Body of pancreas (tissue), 4 donors: ENCODE measurements around the gene CYP26C1. TPM values are rescaled to one million over a fixed set of nuclear protein-coding genes. Genes with fewer than 3 reads are reported as not detected.

Experiments used
- ATAC-seq: fragments of 150-250 bp; one replicate; pipeline ENCODE4 v1.9.1; 2016
- DNase-seq, 4 donors: peaks; one replicate each; pipeline ENCODE4 v3.0.0-alpha.2; 2019
- H3K27ac ChIP-seq, 4 donors: fragments of 200-600 bp; sonication (generic); 1 replicate in 3 of 4; 2 replicates in 1 of 4; pipeline versions ENCODE4 v1.5.1 to v1.6.1; 2016 to 2019; ENCODE audit warnings: mild to moderate bottlenecking in 1 of 4, mixed read lengths in 1 of 4, moderate library complexity in 1 of 4
- H3K27me3 ChIP-seq, 2 donors: fragments of 200-600 bp; sonication (generic); one replicate each; pipeline ENCODE4 v1.6.0; 2016; ENCODE audit warnings: mild to moderate bottlenecking in 1 of 2
- H3K36me3 ChIP-seq, 2 donors: fragments of 200-600 bp; sonication (generic); replicated peaks in 1 of 2; 2 replicates each; pipeline ENCODE4 v1.5.1; 2016; ENCODE audit warnings: low read depth in 2 of 2; ENCODE audit not compliant: insufficient read depth in 1 of 2
- H3K4me1 ChIP-seq: fragments of 200-600 bp; sonication (generic); one replicate; pipeline ENCODE4 v1.6.0; 2016
- H3K4me3 ChIP-seq, 2 donors: fragments of 200-600 bp; sonication (generic); 1 replicate in 1 of 2; 2 replicates in 1 of 2; pipeline ENCODE4 v1.5.1; 2016 to 2019
- H3K9me3 ChIP-seq, 3 donors: fragments of 200-600 bp; sonication (generic); 1 replicate in 2 of 3; 2 replicates in 1 of 3; pipeline ENCODE4 v1.5.1; 2016
- POLR2A ChIP-seq, 3 donors: fragments of 450-650 bp; IDR thresholded peaks; one replicate each; pipeline ENCODE4 v1.6.1; 2016; ENCODE audit warnings: antibody characterized with exemption in 3 of 3, mild to moderate bottlenecking in 2 of 3
- WGBS, 2 donors: methylation state at CpG; one replicate each; pipeline ENCODE4 v1.1.5; 2017; 5-methylcytosine and 5-hydroxymethylcytosine counted together
- intact Hi-C: fragments of 100-400 bp; cut with DNase I; formaldehyde crosslinking; loops from one replicate; pipeline ENCODE4 v1.15.1; 2023
- total RNA-seq, 2 donors: library from RNA; depleted of rRNA; stranded (reverse); fragments of >200 nt; gene quantifications; one replicate each; pipeline ENCODE4 v1.1.0, GENCODE V29; 2016
- TF ChIP-seq, protein P1 (sequence below), 7 experiments: fragments of 450-650 bp in 4 of 7; fragments of 200-600 bp in 3 of 7; sonication (generic) in 3 of 7; IDR thresholded peaks; one replicate each; pipeline ENCODE4 v1.5.1; 2016 to 2019; ENCODE audit warnings: antibody characterized with exemption in 7 of 7

The CYP26C1 gene
- total RNA-seq, 2 donors from 2014 or later: 0.33 to 0.52 TPM

DNA sequence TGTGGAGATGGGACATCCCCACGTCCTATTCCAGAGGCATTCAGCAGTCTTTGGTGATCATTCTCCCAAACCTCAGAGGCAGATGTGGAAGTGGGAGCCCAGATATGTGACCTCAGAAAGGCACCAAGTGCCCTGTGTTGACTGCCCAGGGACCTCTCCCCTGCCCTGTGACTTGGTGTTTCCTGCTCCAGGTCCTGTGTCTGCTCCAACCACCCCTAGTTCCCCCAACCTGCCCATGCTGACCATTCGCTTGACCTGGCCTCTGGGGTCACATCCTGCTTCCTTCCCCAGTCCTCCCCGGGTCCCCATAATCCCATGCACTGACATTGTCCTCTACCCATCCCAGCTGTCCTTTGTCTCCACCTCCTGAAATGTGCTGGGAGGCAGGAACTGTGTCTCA lies 20.7 kb downstream of the CYP26C1 start:
- no peaks in the 10 kb centered on the region for H3K27me3 ChIP-seq
- H3K9me3 ChIP-seq: no peaks in the 10 kb centered on the region
- no peak overlapping the region for H3K4me3 ChIP-seq
- H3K4me1 ChIP-seq: no peaks in the 10 kb centered on the region
- ATAC-seq (no peak), DNase-seq (no peak)
- TF ChIP-seq, protein P1, sequence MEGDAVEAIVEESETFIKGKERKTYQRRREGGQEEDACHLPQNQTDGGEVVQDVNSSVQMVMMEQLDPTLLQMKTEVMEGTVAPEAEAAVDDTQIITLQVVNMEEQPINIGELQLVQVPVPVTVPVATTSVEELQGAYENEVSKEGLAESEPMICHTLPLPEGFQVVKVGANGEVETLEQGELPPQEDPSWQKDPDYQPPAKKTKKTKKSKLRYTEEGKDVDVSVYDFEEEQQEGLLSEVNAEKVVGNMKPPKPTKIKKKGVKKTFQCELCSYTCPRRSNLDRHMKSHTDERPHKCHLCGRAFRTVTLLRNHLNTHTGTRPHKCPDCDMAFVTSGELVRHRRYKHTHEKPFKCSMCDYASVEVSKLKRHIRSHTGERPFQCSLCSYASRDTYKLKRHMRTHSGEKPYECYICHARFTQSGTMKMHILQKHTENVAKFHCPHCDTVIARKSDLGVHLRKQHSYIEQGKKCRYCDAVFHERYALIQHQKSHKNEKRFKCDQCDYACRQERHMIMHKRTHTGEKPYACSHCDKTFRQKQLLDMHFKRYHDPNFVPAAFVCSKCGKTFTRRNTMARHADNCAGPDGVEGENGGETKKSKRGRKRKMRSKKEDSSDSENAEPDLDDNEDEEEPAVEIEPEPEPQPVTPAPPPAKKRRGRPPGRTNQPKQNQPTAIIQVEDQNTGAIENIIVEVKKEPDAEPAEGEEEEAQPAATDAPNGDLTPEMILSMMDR (IDR thresholded peaks at IDR 0.05): no peak
- WGBS, 2 donors: 45 to 52% methylated on average over 3 of the region's 3 CpGs
- intact Hi-C loops: loop anchor here (10.0 kb wide), 1 partner anchor 203 kb away; no protein-coding TSS in a partner anchor
- no peaks in the 10 kb centered on the region for H3K36me3 ChIP-seq
- no peak overlapping the region for H3K27ac ChIP-seq

DNA sequence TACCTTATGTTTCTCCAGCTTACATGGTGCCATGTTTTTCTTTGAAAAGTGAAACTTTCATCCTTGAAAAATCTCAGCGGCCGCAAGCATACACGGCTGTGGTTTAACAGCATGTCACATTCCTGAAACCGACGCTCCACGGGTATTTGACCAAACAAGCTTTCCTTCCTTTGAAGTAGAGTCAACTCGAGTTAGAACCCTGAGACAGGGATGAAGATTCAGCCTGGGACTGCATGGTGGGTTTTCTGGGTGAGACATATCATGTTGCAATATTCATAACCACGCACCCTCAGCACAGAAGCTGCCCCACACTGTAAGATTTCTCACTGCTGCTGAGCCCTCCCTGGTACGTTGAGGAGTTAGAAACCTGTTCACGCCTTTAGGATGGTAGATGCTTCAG lies 21.2 kb downstream of the CYP26C1 start:
- Histone ChIP-seq H3K27me3 (no peaks in the 10 kb centered on the region), H3K27ac (no peak overlapping the region), H3K36me3 (no peaks in the 10 kb centered on the region), H3K9me3 (no peaks in the 10 kb centered on the region), H3K4me1 (no peaks in the 10 kb centered on the region), H3K4me3 (no peak overlapping the region)
- ATAC-seq: no peak
- no peak for DNase-seq
- intact Hi-C loops: loop anchor here (10.0 kb wide), 1 partner anchor 203 kb away; no protein-coding TSS in a partner anchor
- 46 to 47% methylated on average over 10 of the region's 10 CpGs for WGBS, 2 donors
- no peak for TF ChIP-seq POLR2A (IDR thresholded peaks at IDR 0.05)
- TF ChIP-seq, protein P1 (IDR thresholded peaks at IDR 0.05): no peak

DNA sequence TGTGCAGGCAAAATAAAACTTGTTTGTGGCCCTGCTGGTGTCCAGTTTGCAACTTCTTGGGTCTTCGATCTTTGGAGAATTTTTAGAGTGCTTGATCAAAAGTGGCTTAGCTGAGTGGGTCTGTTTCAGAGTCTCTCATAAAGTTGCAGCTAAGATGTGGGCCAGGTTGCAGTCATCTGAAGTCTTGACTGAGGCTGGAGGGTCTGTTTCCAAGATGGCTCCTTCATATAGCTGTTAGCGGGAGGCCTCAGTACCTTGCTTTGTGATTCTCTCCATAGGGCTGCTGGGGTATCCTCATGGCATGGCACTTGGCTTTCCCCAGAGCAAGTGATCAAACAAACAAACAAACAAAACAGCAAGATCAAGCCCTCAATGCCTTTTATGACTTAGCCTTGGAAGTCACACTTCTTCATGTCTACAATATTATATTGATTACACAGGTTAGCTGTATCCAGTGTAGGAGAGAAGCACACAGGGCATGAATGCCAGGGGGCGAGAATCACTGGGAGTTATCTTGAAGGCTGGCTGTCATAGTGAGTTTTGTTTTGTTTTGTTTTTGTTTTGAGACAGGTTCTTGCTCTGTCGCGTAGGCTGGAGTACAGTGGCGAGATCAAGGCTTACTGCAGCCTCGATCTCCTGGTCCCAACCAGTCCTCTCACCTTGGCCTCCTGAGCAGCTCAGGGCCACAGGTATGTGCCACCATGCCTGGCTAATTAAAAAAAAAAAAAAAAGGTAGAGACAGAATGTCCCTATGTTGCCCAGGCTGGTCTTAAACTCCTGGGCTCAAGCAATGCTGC lies 23.3 kb downstream of the CYP26C1 start:
- H3K4me1 ChIP-seq: no peaks in the 10 kb centered on the region
- no peak for ATAC-seq

DNA sequence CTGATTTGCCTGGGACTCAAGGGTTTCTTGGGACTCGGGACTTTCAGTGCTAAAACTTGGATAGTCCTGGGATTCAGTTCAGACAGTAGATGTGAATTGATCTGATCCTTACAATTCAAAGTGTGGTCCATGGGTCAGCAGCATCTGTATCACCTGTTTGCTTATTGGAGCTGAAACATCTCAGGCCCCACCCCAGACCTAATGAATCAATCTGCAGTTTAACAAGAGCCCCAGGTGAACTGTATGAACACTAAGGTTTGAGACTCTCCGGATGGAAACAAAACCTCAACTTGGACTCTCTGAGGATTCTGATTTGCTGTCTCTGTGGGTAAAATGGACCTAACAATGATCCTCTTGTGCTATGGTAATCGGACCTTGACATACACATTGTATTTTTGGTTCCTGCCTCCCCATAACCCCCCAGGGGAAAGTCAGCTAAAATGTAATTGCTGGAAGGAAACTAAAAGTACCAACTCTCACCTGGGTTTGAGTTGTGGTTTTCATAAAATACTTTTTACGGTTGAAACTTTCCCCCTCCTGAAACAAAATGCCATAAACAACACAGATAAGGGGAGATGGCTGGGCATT lies 24.8 kb downstream of the CYP26C1 start:
- no peaks in the 10 kb centered on the region for H3K36me3 ChIP-seq
- no peak overlapping the region for H3K27ac ChIP-seq
- TF ChIP-seq, protein P1 (IDR thresholded peaks at IDR 0.05): no peak
- no peak for TF ChIP-seq POLR2A (IDR thresholded peaks at IDR 0.05)
- no peak for ATAC-seq
- no peaks in the 10 kb centered on the region for H3K27me3 ChIP-seq
- no peak overlapping the region for H3K4me3 ChIP-seq
- H3K4me1 ChIP-seq: no peaks in the 10 kb centered on the region
- no peak for DNase-seq
- H3K9me3 ChIP-seq: no peaks in the 10 kb centered on the region
- WGBS, 2 donors: 50 to 55% methylated on average over 4 of the region's 4 CpGs
- intact Hi-C loops: loop anchor here (10.0 kb wide), 1 partner anchor 199 kb away; no protein-coding TSS in a partner anchor

More for the DNA sequence above, 23.3 kb downstream of the CYP26C1 start:
- TF ChIP-seq, protein P1 (IDR thresholded peaks at IDR 0.05): no peak
- TF ChIP-seq POLR2A (IDR thresholded peaks at IDR 0.05): no peak
- DNase-seq: no peak
- Histone ChIP-seq H3K9me3 (no peaks in the 10 kb centered on the region), H3K27me3 (no peaks in the 10 kb centered on the region), H3K36me3 (no peaks in the 10 kb centered on the region), H3K4me3 (no peak overlapping the region), H3K27ac (no peak overlapping the region)
- intact Hi-C loops: loop anchor here (10.0 kb wide), 1 partner anchor 201 kb away; no protein-coding TSS in a partner anchor
- 79 to 87% methylated on average over 7 of the region's 7 CpGs for WGBS, 2 donors
